ENCODE data around the gene GLOD5. TPM values are rescaled to one million over a fixed set of nuclear protein-coding genes. Genes with fewer than 3 reads are reported as not detected.

GLOD5 gene
- total RNA-seq, 1 donor from 2014 or later, result not detected

DNA sequence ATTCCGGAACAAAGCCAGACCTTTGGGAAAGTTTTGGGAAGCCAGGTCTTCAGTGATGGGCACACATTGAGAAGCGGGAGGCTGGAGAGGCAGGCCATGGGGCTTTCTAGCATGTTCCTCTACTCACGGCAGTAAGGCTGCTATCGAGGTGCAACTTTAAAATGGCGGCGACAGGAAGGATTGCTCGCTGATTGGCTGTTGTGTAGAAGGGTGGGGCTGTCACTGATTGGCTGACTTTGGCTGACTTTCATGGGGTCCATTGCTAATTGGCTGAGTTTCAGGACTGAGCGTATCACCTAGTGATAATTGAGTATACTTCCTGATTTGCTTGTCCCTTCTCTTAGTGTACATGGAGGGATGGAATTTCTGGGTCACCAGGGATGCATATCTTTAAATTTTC is 19.7 kb upstream of the GLOD5 start:
- no peaks in the 10 kb centered on the region for H3K27me3 ChIP-seq
- no peak for DNase-seq (ENCODE audit: low spot score)
- no peaks in the 10 kb centered on the region for H3K79me2 ChIP-seq (ENCODE audit: low read depth)
- H3K36me3 Mint-ChIP-seq, result no peaks in the 10 kb centered on the region
- H3F3A ChIP-seq (ENCODE audit: low read depth), result peaks cover 10% of the 10 kb centered on the region
- peaks cover 11% of the 10 kb centered on the region for H3K4me1 Mint-ChIP-seq
- H3K36me3 ChIP-seq, result no peaks in the 10 kb centered on the region
- H3K9ac ChIP-seq, result no peak overlapping the region
- no peaks in the 10 kb centered on the region for H4K20me1 ChIP-seq (ENCODE audit: low read depth)
- H3K9me3 ChIP-seq (ENCODE audit: low read depth), result no peaks in the 10 kb centered on the region
- H3K27me3 Mint-ChIP-seq (ENCODE audit: insufficient read depth, low read depth), result no peaks in the 10 kb centered on the region
- no peak overlapping the region for H3K27ac ChIP-seq
- peaks cover 17% of the 10 kb centered on the region for H3K9me3 Mint-ChIP-seq
- no peak overlapping the region for H3K4me2 ChIP-seq
- no peaks in the 10 kb centered on the region for H3K4me1 ChIP-seq
- no peak overlapping the region for H3K27ac Mint-ChIP-seq
- no peak for TF ChIP-seq EZH2 (IDR thresholded peaks at IDR 0.05)
- no peak for TF ChIP-seq EZH2phosphoT487 (IDR thresholded peaks at IDR 0.05)
- TF ChIP-seq, protein P1, sequence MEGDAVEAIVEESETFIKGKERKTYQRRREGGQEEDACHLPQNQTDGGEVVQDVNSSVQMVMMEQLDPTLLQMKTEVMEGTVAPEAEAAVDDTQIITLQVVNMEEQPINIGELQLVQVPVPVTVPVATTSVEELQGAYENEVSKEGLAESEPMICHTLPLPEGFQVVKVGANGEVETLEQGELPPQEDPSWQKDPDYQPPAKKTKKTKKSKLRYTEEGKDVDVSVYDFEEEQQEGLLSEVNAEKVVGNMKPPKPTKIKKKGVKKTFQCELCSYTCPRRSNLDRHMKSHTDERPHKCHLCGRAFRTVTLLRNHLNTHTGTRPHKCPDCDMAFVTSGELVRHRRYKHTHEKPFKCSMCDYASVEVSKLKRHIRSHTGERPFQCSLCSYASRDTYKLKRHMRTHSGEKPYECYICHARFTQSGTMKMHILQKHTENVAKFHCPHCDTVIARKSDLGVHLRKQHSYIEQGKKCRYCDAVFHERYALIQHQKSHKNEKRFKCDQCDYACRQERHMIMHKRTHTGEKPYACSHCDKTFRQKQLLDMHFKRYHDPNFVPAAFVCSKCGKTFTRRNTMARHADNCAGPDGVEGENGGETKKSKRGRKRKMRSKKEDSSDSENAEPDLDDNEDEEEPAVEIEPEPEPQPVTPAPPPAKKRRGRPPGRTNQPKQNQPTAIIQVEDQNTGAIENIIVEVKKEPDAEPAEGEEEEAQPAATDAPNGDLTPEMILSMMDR (IDR thresholded peaks at IDR 0.05), result no peak
- no peak overlapping the region for H3K4me3 ChIP-seq
- H3K4me3 Mint-ChIP-seq, result no peak overlapping the region
- no peak overlapping the region for H2AFZ ChIP-seq (replicated peaks)

DNA sequence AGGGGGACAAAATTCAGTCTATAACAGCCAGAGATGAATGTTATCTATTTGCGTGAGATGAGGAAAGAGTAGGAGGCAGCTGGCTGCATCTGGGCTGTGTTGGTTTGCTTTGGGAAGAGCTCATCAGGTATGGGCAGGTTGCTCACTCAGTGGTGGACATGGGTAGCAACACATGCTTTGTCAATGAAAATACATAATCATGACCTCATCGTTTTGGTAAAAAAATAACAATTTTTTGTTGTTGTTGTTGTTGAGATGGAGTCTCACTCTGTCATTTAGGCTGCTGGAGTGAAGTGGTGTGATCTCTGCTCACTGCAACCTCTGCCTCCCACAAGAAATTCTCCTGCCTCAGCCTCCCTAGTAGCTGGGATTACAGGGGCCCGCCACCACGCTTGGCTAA is 16.3 kb upstream of the GLOD5 start:
- H3F3A ChIP-seq (ENCODE audit: low read depth), result no peaks in the 10 kb centered on the region
- H3K4me3 ChIP-seq, result no peak overlapping the region
- H3K4me1 ChIP-seq, result no peaks in the 10 kb centered on the region
- H3K9me3 ChIP-seq (ENCODE audit: low read depth), result no peaks in the 10 kb centered on the region
- H3K36me3 Mint-ChIP-seq, result no peaks in the 10 kb centered on the region
- no peak overlapping the region for H3K9ac ChIP-seq
- H3K4me2 ChIP-seq, result no peak overlapping the region
- H2AFZ ChIP-seq (replicated peaks), result no peak overlapping the region
- peaks cover 3% of the 10 kb centered on the region for H3K27me3 Mint-ChIP-seq (ENCODE audit: insufficient read depth, low read depth)
- no peaks in the 10 kb centered on the region for H3K79me2 ChIP-seq (ENCODE audit: low read depth)
- H3K36me3 ChIP-seq, result no peaks in the 10 kb centered on the region
- H3K4me1 Mint-ChIP-seq, result no peaks in the 10 kb centered on the region
- DNase-seq (ENCODE audit: low spot score), result no peak
- TF ChIP-seq EZH2 (IDR thresholded peaks at IDR 0.05) (no peak), EZH2phosphoT487 (IDR thresholded peaks at IDR 0.05) (no peak)
- TF ChIP-seq, protein P1 (IDR thresholded peaks at IDR 0.05), result no peak
- H3K4me3 Mint-ChIP-seq, result no peak overlapping the region
- H3K27ac ChIP-seq, result no peak overlapping the region
- no peaks in the 10 kb centered on the region for H3K27me3 ChIP-seq
- H4K20me1 ChIP-seq (ENCODE audit: low read depth), result no peaks in the 10 kb centered on the region
- H3K9me3 Mint-ChIP-seq, result peaks cover 10% of the 10 kb centered on the region
- no peak overlapping the region for H3K27ac Mint-ChIP-seq

DNA sequence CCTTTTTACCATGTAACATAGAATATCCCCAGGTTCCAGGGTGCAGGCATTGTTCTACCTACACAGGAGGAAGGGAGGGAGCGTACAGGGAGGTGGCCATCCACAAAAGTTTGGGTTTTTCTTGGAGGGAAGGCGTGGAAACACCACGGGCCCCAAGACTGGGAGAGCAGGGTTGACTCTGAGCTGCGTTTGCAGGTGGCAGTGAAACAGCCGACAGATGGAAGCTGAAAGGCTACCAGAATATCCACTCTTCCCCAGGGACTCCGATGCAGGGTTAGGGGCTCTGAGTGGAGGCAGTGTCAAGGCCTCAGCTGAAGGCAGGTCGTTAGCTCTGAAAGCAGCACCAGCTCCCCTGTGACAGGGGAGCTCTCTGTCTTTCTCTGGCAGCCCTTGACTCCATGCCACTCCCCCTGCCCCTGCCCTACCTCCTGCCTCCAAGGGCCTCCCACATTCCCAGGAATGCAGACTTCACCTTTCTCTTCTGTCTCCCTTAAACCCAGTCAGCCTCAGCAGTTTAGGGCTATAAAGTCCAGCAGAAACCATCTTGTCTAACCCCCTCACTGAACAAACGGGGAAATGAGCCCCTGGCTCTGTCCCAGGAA is 14.0 kb upstream of the GLOD5 start:
- no peaks in the 10 kb centered on the region for H3K4me1 ChIP-seq
- no peaks in the 10 kb centered on the region for H3K79me2 ChIP-seq (ENCODE audit: low read depth)
- no peaks in the 10 kb centered on the region for H3K27me3 ChIP-seq
- H3K36me3 ChIP-seq, result no peaks in the 10 kb centered on the region
- TF ChIP-seq EZH2phosphoT487 (IDR thresholded peaks at IDR 0.05) (no peak), EZH2 (IDR thresholded peaks at IDR 0.05) (no peak)
- TF ChIP-seq, protein P1 (IDR thresholded peaks at IDR 0.05), result no peak
- H2AFZ ChIP-seq (replicated peaks), result no peak overlapping the region
- Mint-ChIP-seq H3K4me1 (no peaks in the 10 kb centered on the region), H3K4me3 (no peak overlapping the region), H3K36me3 (no peaks in the 10 kb centered on the region), H3K27ac (no peak overlapping the region), H3K9me3 (peaks cover 8% of the 10 kb centered on the region), H3K27me3 (ENCODE audit: insufficient read depth, low read depth) (peaks cover 3% of the 10 kb centered on the region)
- no peak overlapping the region for H3K27ac ChIP-seq
- H3K4me3 ChIP-seq, result no peak overlapping the region
- H3K9me3 ChIP-seq (ENCODE audit: low read depth), result no peaks in the 10 kb centered on the region
- H3K4me2 ChIP-seq, result no peak overlapping the region
- DNase-seq (ENCODE audit: low spot score), result no peak
- no peak overlapping the region for H3K9ac ChIP-seq
- no peaks in the 10 kb centered on the region for H3F3A ChIP-seq (ENCODE audit: low read depth)
- no peaks in the 10 kb centered on the region for H4K20me1 ChIP-seq (ENCODE audit: low read depth)

Measured in neural progenitor cell (in vitro differentiated cells).